ENCODE measurements around the gene PLA2G6. TPM values are rescaled to one million over a fixed set of nuclear protein-coding genes. Genes with fewer than 3 reads are reported as not detected.
"Not testable (repeated sequence)": the region's sequence is repeated elsewhere in the genome, so short reads cannot be mapped to it uniquely, and the experiment has no call there.

The PLA2G6 gene
- total RNA-seq, 1 experiment from 2014 or later = 13.3 TPM

- DNase-seq (ENCODE audit: low read depth) = no peak
These were observed 12.5 kb downstream of the PLA2G6 start for GRCh38 chr22:38169116-38169515.

GRCh38 chr22:38167988-38168407 is 13.6 kb downstream of the PLA2G6 start:
- DNase-seq (ENCODE audit: low read depth) = no peak

- DNase-seq (ENCODE audit: low read depth) = no peak
These were observed 15.6 kb downstream of the PLA2G6 start for GRCh38 chr22:38165922-38166593.

GRCh38 chr22:38164551-38164918 is 17.1 kb downstream of the PLA2G6 start:
- no peak for DNase-seq (ENCODE audit: low read depth)

- DNase-seq (ENCODE audit: low read depth) = no peak
These were observed 17.6 kb downstream of the PLA2G6 start for GRCh38 chr22:38163844-38164550.

GRCh38 chr22:38162881-38163843 is 18.5 kb downstream of the PLA2G6 start:
- no peak for DNase-seq (ENCODE audit: low read depth)

GRCh38 chr22:38155703-38156102 is 25.9 kb downstream of the PLA2G6 start:
- DNase-seq (ENCODE audit: low read depth) = no peak

GRCh38 chr22:38154563-38154915 is 27.1 kb downstream of the PLA2G6 start:
- not testable (repeated sequence) for DNase-seq (ENCODE audit: low read depth)

GRCh38 chr22:38153821-38154562 is 27.6 kb downstream of the PLA2G6 start:
- no peak for DNase-seq (ENCODE audit: low read depth)

- DNase-seq (ENCODE audit: low read depth) = no peak
These were observed 30.5 kb downstream of the PLA2G6 start for GRCh38 chr22:38151126-38151500.

GRCh38 chr22:38148245-38148644 is 33.4 kb downstream of the PLA2G6 start:
- DNase-seq (ENCODE audit: low read depth) = peak; percentile 44

GRCh38 chr22:38146166-38146565 is 35.5 kb downstream of the PLA2G6 start:
- DNase-seq (ENCODE audit: low read depth) = not testable (repeated sequence)

GRCh38 chr22:38144025-38144405 is 37.6 kb downstream of the PLA2G6 start:
- no peak for DNase-seq (ENCODE audit: low read depth)

- no peak for DNase-seq (ENCODE audit: low read depth)
These were observed 39.0 kb downstream of the PLA2G6 start for GRCh38 chr22:38142606-38143005.

- DNase-seq (ENCODE audit: low read depth) = no peak
These were observed 40.2 kb downstream of the PLA2G6 start for GRCh38 chr22:38141217-38141973.

- no peak for DNase-seq (ENCODE audit: low read depth)
These were observed 41.7 kb downstream of the PLA2G6 start for GRCh38 chr22:38139901-38140300.

- no peak for DNase-seq (ENCODE audit: low read depth)
These were observed 42.7 kb downstream of the PLA2G6 start for GRCh38 chr22:38138961-38139360.

- no peak for DNase-seq (ENCODE audit: low read depth)
These were observed 43.5 kb downstream of the PLA2G6 start for GRCh38 chr22:38137876-38138687.

- peak; percentile 10 for DNase-seq (ENCODE audit: low read depth)
These were observed 45.0 kb downstream of the PLA2G6 start for GRCh38 chr22:38136607-38137006.

Measured in LHCN-M2 (cell line).